Esophagus (tissue), 2 donors: Measurements from ENCODE around the gene C5orf46. TPM values are rescaled to one million over a fixed set of nuclear protein-coding genes. Genes with fewer than 3 reads are reported as not detected.

ENCODE experiments used
- H3K27ac ChIP-seq, 2 donors: one replicate each; pipeline ENCODE4 v1.5.1; 2013; ENCODE audit warnings: low read depth in 2 of 2, mild to moderate bottlenecking in 2 of 2, inconsistent platforms in 1 of 2, low read length in 1 of 2, moderate library complexity in 1 of 2
- H3K27me3 ChIP-seq, 2 donors: one replicate each; pipeline ENCODE4 v1.6.1; 2013; ENCODE audit warnings: low read length in 2 of 2, control low read depth in 1 of 2, mild to moderate bottlenecking in 1 of 2; ENCODE audit not compliant: insufficient read depth in 2 of 2, control insufficient read depth in 1 of 2
- H3K36me3 ChIP-seq, 2 donors: one replicate each; pipeline ENCODE4 v1.6.1; 2013; ENCODE audit warnings: low read length in 1 of 2; ENCODE audit not compliant: control insufficient read depth in 2 of 2, insufficient read depth in 2 of 2
- H3K4me1 ChIP-seq, 2 donors: one replicate each; pipeline ENCODE4 v1.6.1; 2013; ENCODE audit warnings: low read length in 1 of 2; ENCODE audit not compliant: control insufficient read depth in 2 of 2, insufficient read depth in 2 of 2
- H3K4me3 ChIP-seq, 2 donors: one replicate each; pipeline ENCODE4 v1.5.1; 2013; ENCODE audit warnings: low read length in 2 of 2, mild to moderate bottlenecking in 2 of 2, low read depth in 1 of 2, moderate library complexity in 1 of 2
- H3K9me3 ChIP-seq, 2 donors: one replicate each; pipeline ENCODE4 v1.6.1; 2013; ENCODE audit warnings: mild to moderate bottlenecking in 2 of 2, low read depth in 1 of 2, low read length in 1 of 2, moderate library complexity in 1 of 2; ENCODE audit not compliant: control insufficient read depth in 2 of 2, insufficient read depth in 1 of 2
- WGBS, 2 donors: extraction: QIAGEN DNeasy Blood & Tissue Kit; methylation state at CpG; one replicate each; pipeline ENCODE4 v1.1.7; 2013; 5-methylcytosine and 5-hydroxymethylcytosine counted together
- polyA plus RNA-seq, 2 donors: library from polyadenylated mRNA; stranded (reverse); fragments of 200-250 nt; gene quantifications; one replicate each; pipeline ENCODE4 v1.2.3, GENCODE V29; 2013
- donor health status: healthy with polysubstance abuse.
- donor health status: Bipolar disorder and iron deficiency.

Gene C5orf46
- polyA plus RNA-seq, 2 donors = not detected

GRCh38 chr5:147921136-147921535 lies 14.8 kb upstream of the C5orf46 start:
- Histone ChIP-seq H3K4me3 (no peak overlapping the region), H3K27me3 (no peaks in the 10 kb centered on the region), H3K27ac (no peak overlapping the region), H3K9me3 (no peaks in the 10 kb centered on the region), H3K4me1 (no peaks in the 10 kb centered on the region), H3K36me3 (no peaks in the 10 kb centered on the region)
- 61 to 67% methylated on average over 2 of the region's 2 CpGs for WGBS, 2 donors

- no peak overlapping the region for H3K27ac ChIP-seq
Measured at GRCh38 chr5:147920420-147921030, 14.2 kb upstream of the C5orf46 start.

GRCh38 chr5:147918899-147919298 lies 12.6 kb upstream of the C5orf46 start:
- H3K4me3 ChIP-seq = no peak overlapping the region
- no peaks in the 10 kb centered on the region for H3K27me3 ChIP-seq
- no peaks in the 10 kb centered on the region for H3K4me1 ChIP-seq
- WGBS, 2 donors = 62 to 76% methylated on average over 3 of the region's 3 CpGs
- H3K27ac ChIP-seq = no peak overlapping the region
- no peaks in the 10 kb centered on the region for H3K9me3 ChIP-seq
- H3K36me3 ChIP-seq = no peaks in the 10 kb centered on the region

More at GRCh38 chr5:147920420-147921030, 14.2 kb upstream of the C5orf46 start:
- Histone ChIP-seq H3K9me3 (no peaks in the 10 kb centered on the region), H3K27me3 (no peaks in the 10 kb centered on the region), H3K4me1 (no peaks in the 10 kb centered on the region), H3K4me3 (no peak overlapping the region), H3K36me3 (no peaks in the 10 kb centered on the region)
- 90 to 91% methylated on average over 4 of the region's 4 CpGs for WGBS, 2 donors

- 26 to 35% methylated on average over 2 of the region's 2 CpGs for WGBS, 2 donors
- no peak overlapping the region for H3K27ac ChIP-seq
- no peaks in the 10 kb centered on the region for H3K36me3 ChIP-seq
- H3K4me3 ChIP-seq = no peak overlapping the region
- H3K27me3 ChIP-seq = no peaks in the 10 kb centered on the region
- no peaks in the 10 kb centered on the region for H3K4me1 ChIP-seq
- H3K9me3 ChIP-seq = no peaks in the 10 kb centered on the region
Measured at GRCh38 chr5:147918101-147918685, 11.9 kb upstream of the C5orf46 start.

- H3K4me3 ChIP-seq = no peak overlapping the region
- no peak overlapping the region for H3K27ac ChIP-seq
- no peaks in the 10 kb centered on the region for H3K9me3 ChIP-seq
- H3K27me3 ChIP-seq = no peaks in the 10 kb centered on the region
- H3K4me1 ChIP-seq = no peaks in the 10 kb centered on the region
- 62 to 68% methylated on average over 3 of the region's 3 CpGs for WGBS, 2 donors
- no peaks in the 10 kb centered on the region for H3K36me3 ChIP-seq
Measured at GRCh38 chr5:147913786-147914185, 7.4 kb upstream of the C5orf46 start.

- no peaks in the 10 kb centered on the region for H3K27me3 ChIP-seq
- H3K36me3 ChIP-seq = no peaks in the 10 kb centered on the region
- 64 to 68% methylated on average over 1 of the region's 1 CpG for WGBS, 2 donors
- no peak overlapping the region for H3K4me3 ChIP-seq
- H3K4me1 ChIP-seq = no peaks in the 10 kb centered on the region
- H3K9me3 ChIP-seq = no peaks in the 10 kb centered on the region
- no peak overlapping the region for H3K27ac ChIP-seq
Measured at GRCh38 chr5:147912011-147912410, 5.7 kb upstream of the C5orf46 start.

GRCh38 chr5:147911427-147911826 lies 5.1 kb upstream of the C5orf46 start:
- 41 to 50% methylated on average over 6 of the region's 6 CpGs for WGBS, 2 donors
- H3K27ac ChIP-seq = no peak overlapping the region

GRCh38 chr5:147904110-147904509 lies 2.2 kb downstream of the C5orf46 start:
- Histone ChIP-seq H3K4me3 (no peak overlapping the region), H3K27me3 (no peaks in the 10 kb centered on the region), H3K4me1 (no peaks in the 10 kb centered on the region), H3K9me3 (no peaks in the 10 kb centered on the region), H3K36me3 (no peaks in the 10 kb centered on the region), H3K27ac (no peak overlapping the region)
- 75 to 85% methylated on average over 4 of the region's 4 CpGs for WGBS, 2 donors

More at GRCh38 chr5:147911427-147911826, 5.1 kb upstream of the C5orf46 start:
- no peak overlapping the region for H3K4me3 ChIP-seq
- H3K9me3 ChIP-seq = no peaks in the 10 kb centered on the region
- H3K36me3 ChIP-seq = no peaks in the 10 kb centered on the region
- no peaks in the 10 kb centered on the region for H3K4me1 ChIP-seq
- H3K27me3 ChIP-seq = no peaks in the 10 kb centered on the region

GRCh38 chr5:147902609-147903115 lies 3.7 kb downstream of the C5orf46 start:
- no peaks in the 10 kb centered on the region for H3K4me1 ChIP-seq
- H3K27ac ChIP-seq = no peak overlapping the region
- no peaks in the 10 kb centered on the region for H3K27me3 ChIP-seq
- H3K4me3 ChIP-seq = no peak overlapping the region
- no peaks in the 10 kb centered on the region for H3K9me3 ChIP-seq
- H3K36me3 ChIP-seq = no peaks in the 10 kb centered on the region

- H3K9me3 ChIP-seq = no peaks in the 10 kb centered on the region
- H3K27me3 ChIP-seq = no peaks in the 10 kb centered on the region
- WGBS, 2 donors = 66 to 68% methylated on average over 12 of the region's 12 CpGs
- no peaks in the 10 kb centered on the region for H3K36me3 ChIP-seq
- H3K4me1 ChIP-seq = no peaks in the 10 kb centered on the region
- no peak overlapping the region for H3K4me3 ChIP-seq
- no peak overlapping the region for H3K27ac ChIP-seq
Measured at GRCh38 chr5:147901599-147902039, 4.7 kb downstream of the C5orf46 start.
